NCI-H748 (cell line): ENCODE results near the gene EXOC3.
A peak's percentile ranks its signal among the peaks of the same experiment; 100 is the strongest.

Experiments used
- DNase-seq: peaks from one replicate; lab custom pipeline; 2025; ENCODE audit not compliant: unreplicated experiment; lab: John Stamatoyannopoulos, UW

The EXOC3 gene

GRCh38 chr5:472076-472655, 29.2 kb downstream of the EXOC3 start:
- peak; percentile 82 for DNase-seq

DNA sequence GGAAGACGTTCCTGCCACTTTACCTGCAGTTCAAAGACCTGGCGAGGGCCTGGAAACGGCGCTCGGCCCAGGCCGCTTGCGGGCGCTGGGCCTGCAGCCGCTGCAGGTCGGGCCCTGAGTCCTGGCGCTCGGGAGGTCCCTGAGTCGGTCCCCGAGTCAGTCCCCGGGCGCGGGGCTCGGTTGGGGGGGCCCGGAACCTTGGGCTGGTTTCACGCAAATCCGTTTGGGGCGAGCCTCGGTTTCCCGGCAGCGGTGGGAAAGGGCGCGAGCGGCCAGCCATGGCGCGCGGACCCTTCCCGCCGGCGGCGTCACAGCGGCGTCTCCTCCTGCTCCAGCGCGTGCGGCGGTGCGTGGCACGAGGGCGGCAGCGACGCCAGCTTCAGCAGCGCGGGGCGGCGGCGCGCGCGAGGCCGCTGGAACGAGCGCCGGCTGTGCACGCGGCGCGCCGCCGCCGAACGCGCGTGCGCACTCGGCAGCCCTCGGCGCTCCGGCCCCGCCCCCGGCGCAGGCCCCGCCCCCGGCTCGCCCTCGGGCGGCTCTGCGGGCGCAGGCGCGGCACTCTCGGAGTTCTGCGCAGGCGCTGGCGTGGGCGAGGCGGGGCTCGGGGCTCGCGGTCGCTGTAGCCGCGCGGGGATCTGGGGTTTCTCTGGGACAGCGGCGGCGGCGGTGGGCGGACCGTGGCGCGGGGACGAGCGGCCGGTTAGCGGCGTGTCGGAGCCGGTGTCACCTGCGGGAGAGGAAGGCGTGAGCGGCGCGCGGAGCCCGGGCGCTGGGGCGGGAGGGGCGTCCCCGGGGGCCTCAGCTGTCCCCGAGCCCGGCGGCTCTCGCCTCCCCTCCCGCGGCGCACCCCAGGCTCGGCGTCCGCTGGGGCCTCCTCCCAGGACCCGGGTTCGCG, 29.9 kb downstream of the EXOC3 start:
- peak; percentile 98 for DNase-seq

DNA sequence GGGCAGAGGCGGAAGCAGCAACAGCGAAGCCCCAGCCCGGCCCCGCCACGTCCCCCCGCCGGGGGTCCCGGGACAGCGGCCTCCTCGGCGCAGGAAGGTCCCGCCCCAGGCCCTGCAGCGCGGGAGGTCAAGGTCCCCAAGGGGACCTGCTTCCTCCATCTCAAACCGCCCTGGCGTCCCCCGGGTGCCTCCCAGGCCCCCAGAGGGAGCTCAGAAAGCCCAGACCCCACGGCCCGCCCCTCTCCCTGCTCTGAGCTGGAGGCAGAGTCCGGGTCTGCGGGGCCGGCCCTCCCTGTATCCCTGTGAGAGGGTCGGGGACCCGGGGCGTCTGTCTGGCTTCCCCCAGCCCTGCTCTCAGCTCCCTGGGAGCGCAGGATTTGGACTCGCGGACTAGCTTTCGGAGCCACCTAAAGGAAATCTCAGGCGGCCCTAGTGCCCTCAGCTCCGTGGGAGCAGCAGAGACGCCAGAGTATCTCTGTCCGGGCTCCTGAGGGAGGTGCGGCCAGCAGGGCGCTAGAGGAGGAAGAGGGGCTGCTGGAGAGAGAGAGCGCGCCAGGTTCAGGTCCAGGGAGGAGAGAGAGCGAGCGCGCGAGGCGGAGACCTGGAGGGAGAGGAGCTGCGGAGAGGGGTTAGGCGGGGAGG, 30.7 kb downstream of the EXOC3 start:
- peak; percentile 89 for DNase-seq

GRCh38 chr5:474232-474839, 31.4 kb downstream of the EXOC3 start:
- peak; percentile 65 for DNase-seq

DNA sequence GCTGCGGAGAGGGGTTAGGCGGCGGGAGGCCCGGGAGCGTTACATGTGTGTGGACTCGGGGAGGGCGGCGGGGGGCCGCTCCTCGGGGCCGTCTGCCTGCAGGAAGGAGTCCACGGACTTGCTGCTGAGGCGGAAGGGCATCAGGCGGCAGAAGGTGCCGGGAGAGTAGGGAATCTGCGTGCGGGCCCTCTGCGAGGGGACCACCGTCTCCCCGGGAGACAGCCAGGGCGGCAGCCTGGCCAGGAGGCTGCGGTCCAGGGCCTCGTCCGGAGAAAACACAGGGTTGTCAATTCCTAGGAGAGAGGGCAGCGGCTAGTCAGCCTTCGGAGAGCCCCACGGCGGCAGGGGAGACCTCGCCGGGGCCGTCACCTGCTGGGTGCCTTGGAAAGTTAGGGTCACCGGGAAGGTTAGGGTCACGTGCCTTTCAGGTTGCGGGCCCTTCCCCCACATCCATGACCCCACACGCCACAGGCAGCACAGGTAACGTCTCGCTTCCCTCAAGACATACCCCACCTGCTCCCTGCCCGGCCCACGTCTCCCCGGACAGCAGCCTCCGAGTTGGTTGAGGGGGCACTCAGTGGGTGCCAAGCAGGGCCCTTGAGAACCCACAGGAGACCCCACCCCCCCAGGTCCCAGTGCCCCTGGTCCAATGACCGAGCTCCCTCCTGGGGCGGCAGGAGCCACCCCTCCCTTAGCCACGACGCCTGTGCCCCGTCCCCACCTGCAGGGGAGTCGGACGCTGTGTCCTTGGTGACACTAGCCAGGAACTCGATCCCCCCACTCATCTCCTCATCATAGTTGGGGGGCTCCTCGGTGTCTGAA, 32.1 kb downstream of the EXOC3 start:
- peak; percentile 72 for DNase-seq

- no peak for DNase-seq
Observed at GRCh38 chr5:475704-476101, 32.7 kb downstream of the EXOC3 start.

DNA sequence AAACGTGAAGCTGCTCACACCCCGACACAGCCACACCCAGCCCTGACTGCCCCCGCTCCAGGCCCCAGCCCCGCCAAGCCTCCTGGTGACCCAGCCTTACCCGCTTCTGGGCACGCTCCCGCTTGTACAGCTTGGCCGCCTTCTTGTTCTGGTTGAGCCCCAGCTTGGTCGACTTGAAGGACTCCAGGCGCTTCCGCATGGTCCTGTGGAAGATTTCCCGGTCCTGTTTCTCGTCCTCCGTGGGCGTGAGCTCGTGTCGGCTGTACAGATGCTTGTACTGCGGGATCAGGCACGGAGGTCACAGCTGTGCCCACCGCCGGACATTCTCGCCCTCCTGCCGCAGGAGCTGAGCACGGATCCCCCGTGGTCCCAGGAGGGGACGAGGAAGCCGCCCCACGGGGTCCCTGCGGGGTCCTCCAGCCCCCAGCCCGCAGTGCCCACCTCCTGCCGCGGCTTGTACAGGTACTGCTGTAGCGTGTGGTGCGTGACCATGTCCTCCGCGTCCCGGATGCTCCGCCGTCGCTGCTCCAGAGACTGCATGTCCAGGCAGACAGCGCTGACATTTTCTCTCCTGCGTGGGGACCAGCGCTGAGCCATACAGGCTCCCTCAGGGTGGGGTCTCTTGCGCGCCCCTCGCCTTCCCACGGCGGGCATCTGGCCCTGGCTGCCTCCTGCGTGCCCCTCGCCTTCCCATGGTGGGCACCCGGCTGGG, 33.3 kb downstream of the EXOC3 start:
- DNase-seq, result peak; percentile 45

DNA sequence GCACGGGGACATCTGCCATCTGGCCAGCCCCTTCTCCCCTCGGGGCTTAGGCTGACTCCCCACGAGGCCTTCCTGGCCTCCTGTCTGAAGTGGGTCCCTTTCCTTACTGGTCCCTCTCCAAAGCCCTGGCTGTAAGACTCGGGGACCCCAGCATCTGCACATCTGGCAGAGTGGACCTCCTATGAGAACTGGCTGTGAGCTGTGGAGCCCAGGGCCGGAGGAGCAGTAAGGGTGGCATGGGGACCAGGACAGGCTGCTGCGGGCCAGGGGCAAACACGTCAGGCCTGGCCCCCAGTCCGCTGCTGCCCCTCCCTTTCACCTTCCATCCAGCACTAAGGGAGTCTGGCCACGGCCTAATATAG, 33.8 kb downstream of the EXOC3 start:
- DNase-seq, result no peak

DNA sequence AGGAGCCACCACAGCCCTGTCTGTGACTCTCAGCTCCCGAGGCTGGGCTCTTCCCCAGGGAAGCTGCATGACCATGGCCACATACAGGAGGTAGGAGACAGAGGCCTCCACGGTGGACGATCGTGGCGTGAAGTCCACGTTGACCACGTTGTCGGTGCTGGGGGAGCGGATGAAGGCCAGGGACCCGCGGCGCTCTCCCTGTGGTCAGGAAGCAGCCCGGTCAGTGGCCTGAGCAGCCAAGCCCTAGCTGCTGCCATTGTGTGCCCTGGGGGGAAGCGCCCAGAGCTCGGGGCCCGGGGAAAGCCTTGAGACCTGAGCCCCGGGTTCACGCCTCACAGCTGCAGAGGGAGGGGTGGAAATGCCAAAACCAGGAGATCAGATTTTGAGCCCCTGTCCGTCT, 34.3 kb downstream of the EXOC3 start:
- DNase-seq, result no peak

DNA sequence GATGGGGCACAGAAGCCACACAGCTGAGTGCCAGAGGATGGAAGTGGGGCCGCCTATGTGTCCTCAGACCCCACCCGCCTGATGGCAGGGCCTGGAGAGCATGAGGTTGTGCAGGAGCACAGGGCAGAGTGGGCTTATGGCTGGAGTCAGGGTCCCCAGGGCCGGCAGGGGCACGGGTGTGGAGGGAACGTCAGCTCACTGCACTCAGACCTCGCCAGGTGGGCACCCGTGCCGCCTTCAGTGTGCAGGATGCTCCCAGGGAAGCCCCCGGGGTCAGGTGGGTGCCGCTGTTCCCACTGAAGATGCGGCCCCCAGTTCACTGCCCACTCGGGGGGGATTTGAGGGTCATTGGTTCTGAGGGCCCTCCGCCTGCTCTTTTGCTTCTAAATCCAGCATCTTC, 34.9 kb downstream of the EXOC3 start:
- no peak for DNase-seq

DNA sequence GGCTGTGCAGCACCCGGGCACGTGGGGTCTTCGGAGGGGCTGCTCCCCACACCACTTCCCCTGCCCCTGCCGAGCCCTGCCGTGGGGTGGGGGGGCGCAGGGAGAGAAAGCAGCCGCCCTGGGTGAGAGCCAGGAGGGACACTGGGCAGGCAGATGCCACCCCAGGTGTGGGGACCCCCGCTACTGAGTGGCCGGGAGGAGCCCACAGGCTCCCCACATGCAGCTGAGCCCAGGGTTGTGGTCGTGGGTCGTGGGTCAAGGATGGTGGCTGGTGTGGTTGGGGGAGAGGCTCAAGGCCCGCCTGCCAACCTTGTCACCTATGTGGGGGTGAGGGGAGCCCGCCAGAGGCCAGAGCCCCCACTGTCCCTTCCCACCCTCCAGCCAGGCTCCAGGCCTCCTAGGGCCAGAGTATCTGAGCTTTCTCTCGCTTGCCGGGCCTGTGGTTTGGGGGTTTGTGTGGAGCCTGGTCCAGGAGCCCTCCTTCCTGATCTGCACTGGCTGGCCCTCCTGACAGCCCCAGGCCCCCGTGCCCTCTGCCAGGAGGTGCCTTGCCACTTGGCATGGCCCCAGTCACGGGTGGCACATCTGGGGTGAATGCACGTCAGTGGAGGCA, 35.5 kb downstream of the EXOC3 start:
- no peak for DNase-seq

DNA sequence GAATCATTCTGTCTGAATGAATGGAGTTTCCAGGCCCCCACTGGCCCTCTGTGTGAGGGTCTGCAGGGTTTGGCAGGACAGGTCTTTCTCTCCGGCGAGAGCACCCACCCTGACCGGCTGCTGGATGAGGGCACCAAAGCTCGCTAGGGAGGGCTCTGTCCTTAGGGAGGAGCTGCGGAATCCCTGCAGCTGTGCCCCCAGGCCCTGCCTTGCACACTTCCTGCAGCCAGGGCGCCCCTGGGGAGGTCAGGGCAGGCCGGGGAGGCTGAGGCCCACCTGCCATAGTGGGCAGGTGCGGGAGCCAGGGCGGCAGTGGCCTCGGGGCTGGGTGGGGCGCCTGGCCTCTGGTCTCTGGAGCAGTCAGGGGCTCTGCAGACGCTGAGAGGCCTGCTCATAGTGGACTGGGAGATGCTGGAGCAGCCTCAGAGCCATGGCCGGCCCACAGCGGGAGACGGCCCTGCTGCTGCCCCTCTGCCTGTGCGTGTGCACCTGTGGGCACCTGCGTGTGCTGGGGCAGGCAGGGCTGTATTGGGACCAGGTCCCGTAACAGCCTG, 36.1 kb downstream of the EXOC3 start:
- DNase-seq, result no peak

DNA sequence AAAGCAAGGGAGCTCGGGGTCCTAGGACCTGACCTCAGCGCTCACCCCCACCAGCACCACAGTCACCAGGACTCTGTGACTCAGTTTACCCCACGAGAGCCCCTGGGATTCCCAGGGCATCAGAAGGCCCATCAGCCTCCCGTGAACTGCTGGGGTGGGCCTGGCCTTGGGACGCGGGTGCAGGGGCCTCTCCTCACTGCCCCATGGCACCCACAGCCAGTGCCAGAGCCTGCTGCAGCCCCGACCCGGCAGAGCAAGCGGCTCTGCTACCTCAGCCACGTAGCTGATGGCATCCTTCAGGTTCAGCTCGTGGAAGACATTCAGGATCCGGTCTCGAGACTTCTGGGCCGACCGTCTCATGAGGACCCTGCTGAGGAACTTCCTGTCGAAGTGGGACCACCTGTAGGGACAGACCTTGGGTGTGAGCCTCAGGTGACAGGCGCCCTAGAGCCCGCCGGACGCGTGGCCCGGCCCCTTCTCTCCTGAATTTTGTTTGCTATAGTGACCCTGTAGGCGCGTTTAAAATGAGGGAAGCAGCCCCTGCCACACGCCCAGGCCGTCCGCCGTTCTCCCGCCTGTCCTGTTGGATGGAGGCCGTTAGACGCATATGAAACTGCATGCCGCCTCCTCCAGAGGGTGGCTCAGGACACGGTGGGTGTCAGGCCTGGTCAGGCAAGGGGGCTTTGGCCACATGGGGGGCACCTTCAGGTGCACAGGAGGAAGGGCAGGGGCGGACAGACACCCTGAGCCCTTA, 36.8 kb downstream of the EXOC3 start:
- DNase-seq, result no peak

- no peak for DNase-seq
Observed at GRCh38 chr5:481347-481746, 38.4 kb downstream of the EXOC3 start.

- DNase-seq, result no peak
Observed at GRCh38 chr5:482021-482420, 39.0 kb downstream of the EXOC3 start.

GRCh38 chr5:482506-482905, 39.5 kb downstream of the EXOC3 start:
- DNase-seq, result no peak

- DNase-seq, result no peak
Observed at GRCh38 chr5:483011-483410, 40.0 kb downstream of the EXOC3 start.

DNA sequence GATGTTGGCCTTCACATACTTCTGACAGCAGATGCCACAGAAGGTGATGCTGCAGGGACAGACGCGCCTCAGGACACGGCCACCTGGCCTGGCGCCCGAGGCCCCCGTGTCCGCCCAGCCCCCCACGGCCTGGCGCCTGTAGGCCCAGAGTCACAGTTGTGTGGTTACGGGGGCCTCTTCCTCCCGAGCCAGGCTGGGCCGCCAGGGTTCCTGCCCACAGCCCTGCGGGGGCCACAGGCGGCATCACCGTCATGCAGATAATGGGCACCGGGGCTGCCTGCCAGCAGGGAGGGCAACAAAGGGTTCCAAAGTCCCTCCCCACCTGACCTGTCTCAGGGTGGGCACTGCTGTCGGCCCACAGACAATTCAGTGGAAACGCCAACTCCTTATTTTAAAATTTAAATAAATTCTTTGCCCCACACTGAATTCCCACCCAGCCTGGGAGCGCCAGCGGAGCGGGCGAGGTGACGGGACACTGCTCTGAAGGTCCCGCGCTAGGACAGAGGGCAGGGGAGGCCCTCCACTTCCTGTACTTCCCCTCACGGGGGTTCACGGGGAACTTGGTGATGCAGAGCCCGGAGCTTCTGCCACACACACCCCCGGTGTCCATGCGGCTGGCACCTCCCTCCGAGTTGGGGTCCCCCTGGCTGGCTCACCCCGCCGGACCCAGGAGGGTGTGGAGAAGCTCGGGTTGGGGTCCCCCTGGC, 40.6 kb downstream of the EXOC3 start:
- DNase-seq, result no peak
